GM19099 (cell line): ENCODE measurements around the gene ODF2.

Experiments
- POLR2A ChIP-seq: IDR thresholded peaks from 3 replicates; pipeline ENCODE4 v1.6.1; 2011; ENCODE audit warnings: low read depth; ENCODE audit not compliant: insufficient read length; ENCODE audit errors: extremely low read depth

ODF2 gene

DNA sequence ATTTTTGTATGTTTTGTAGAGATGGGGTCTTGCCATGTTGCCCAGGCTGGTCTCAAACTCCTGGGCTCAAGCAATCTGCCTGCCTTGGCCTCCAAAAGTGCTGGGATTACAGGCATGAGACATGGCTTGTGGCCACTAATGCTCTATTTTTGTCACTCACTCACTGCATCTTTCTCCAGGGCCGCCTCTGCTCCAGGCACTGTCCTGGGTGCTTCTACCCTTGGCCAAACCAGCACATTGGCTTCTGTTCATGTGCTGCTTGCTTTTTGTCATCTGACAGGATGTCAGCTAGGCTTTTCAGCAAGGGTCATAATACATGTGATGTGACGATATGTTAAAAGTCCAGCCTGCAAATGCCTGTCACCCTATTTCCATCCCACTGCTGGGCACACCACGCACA lies 3.2 kb downstream of the ODF2 start:
- no peak for TF ChIP-seq POLR2A

DNA sequence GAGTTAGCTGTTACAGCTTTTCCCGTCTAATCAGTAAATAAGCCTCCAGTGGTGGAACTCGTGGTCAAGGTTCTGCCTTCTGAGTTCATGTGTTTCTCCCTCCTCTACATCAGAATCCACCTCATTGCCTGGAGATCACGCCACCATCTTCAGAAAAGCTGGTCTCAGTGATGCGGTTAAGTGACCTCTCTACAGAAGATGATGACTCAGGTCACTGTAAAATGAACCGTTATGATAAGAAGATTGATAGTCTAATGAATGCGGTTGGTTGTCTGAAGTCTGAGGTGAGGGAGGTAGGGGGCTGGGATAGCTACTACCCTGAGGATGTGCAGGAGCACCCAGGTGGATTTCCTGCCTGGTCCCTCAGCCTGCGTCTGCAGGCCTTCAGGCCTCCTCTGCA lies 13.3 kb downstream of the ODF2 start:
- TF ChIP-seq POLR2A, result no peak

DNA sequence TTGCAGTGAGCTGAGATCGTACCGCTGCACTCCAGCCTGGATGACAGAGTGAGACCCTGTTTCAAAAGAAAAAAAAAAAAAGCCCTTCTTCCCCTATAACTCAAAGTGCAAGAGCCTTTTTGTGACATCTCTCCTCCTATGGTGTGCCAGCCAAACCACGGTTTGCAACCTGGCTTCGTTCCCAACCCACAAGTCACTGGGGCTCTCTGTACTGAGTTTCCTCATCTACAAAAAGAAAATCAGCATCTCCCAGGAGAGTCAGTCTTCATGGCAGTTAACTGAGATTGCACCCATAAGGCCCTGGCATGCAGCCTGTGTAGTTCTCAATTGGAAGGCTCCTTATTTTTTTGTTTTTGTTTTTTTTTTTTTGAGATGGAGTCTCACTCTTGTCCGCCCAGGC lies 14.8 kb downstream of the ODF2 start:
- TF ChIP-seq POLR2A, result no peak

GRCh38 chr9:128473104-128473503 lies 17.3 kb downstream of the ODF2 start:
- TF ChIP-seq POLR2A, result no peak

DNA sequence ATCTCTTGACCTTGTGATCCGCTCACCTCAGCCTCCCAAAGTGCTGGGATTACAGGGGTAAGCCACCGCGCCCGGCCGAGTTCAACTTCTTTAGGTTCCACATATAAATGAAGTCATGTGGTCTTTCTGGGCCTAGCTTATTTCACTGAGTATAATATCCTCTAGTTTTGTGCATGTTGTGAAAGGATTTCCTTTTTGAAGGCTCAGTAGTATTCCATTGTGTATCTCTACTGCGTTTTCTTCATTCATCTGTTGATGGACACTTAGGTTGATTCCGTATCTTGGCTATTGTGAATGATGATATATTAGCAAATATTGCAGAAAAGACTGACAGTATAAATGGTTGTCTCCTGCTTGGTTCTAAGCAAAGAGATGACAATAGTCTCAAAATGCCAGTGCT lies 20.1 kb downstream of the ODF2 start:
- TF ChIP-seq POLR2A, result no peak

DNA sequence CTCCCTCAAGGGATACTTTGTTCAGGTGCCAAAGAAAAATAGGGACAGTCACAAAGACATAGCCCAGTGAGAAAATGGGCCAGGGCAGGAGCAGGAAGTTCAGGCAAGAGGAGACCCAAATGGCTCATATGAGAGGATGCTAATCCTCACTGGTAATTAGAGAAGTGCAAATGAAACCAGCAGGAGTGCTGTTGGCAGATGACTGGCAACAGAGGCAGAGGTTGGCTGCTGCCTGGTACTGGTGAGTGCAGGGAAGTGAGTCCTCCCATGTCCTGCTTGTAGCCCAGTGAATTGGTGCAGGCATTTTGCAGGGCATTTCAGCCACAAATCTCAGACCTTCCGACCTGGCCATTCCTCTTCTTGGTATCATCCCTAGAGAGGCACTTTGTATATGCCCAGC lies 23.5 kb downstream of the ODF2 start:
- no peak for TF ChIP-seq POLR2A

DNA sequence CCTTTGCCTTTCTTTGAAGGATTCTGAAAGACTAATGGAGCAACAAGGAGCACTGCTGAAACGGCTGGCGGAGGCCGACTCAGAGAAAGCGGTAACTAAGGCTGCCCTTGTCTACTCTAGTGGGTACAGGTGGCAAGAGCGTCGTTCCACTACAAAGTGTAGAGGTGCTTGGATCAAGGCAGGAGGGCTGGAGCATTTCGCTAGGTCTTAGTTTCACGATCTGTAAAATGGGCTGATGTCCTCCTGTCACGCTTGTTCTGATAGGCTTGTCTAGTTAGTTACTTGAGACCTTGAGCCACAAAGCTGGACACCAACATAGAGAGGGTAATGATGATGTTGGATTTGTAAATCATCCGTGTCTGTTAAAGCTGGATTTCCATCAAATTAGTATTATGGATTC lies 25.8 kb downstream of the ODF2 start:
- TF ChIP-seq POLR2A, result no peak

- no peak for TF ChIP-seq POLR2A
These were observed 26.4 kb downstream of the ODF2 start for GRCh38 chr9:128482186-128482585.

DNA sequence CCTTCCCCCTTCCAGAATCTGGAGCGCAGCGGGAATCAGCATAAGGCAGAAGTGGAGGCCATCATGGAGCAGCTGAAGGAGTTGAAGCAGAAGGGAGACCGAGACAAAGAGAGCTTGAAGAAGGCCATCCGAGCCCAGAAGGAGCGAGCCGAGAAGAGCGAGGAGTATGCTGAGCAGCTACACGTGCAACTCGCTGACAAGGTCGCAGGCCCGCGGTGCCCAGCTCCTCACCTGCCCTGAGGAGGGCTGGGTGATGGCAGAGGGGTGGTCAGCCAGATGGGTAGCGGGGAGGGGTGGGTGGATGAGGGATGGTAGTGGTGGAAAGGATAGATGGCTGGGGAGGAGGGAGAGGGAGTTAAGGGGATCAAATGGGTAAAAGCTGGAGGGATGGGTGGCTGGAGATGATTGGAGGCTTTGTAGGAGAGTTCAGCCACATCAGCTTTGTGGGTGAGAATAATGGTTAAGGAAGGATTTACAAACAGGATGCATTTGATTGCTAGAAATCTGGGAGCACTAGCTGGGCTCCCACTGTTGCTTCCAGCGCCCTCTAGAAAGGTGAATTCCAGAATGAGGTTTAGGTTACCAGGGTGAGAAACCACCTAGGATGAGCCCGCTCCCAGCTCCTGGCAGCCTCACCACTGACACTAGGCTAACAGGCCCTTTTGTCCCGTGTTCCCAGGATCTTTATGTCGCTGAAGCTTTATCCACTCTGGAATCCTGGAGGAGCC lies 29.0 kb downstream of the ODF2 start:
- no peak for TF ChIP-seq POLR2A

DNA sequence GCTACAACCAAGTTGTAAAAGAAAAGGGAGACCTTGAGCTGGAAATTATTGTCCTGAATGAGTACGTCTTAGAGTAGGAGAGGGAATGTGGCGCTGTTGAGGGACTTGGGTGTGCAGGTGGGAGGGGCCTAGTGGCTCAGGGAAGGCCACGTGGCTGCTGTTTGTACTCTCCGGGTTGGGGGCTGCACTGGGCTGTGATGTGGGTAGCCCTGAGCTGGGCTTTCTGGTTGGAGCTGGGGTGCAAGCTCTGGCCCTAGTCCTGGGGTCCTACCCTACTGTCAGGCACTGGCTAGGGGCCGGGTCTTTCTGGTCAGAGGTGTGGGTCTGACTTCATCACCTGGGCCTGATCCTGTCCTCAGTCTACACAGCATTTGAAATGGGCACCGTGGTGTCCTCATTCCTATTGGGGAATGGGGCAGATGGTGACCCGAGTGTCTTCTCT lies 29.6 kb downstream of the ODF2 start:
- no peak for TF ChIP-seq POLR2A

- no peak for TF ChIP-seq POLR2A
These were observed 30.4 kb downstream of the ODF2 start for GRCh38 chr9:128486201-128486600.

DNA sequence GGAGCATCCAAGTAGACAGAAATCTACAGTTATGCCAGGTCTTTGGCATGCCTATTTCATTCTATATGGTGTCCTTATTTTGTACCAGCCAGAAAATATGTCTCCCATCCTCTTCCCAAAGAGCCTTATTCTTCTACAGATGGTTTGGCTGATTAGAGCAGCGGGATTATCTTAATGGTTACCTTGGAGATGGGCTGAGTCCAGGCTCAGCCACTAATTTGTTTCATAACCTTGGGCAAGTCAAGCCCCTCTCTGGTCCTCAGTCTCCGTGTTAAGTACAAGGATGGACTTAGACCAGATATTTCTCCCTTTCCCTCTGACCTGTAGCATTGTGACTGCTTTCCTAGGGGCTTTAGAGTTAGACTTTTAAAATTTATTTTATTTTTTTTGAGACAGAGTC lies 37.6 kb downstream of the ODF2 start:
- TF ChIP-seq POLR2A, result no peak

- no peak for TF ChIP-seq POLR2A
These were observed 38.4 kb downstream of the ODF2 start for GRCh38 chr9:128494108-128494745.

DNA sequence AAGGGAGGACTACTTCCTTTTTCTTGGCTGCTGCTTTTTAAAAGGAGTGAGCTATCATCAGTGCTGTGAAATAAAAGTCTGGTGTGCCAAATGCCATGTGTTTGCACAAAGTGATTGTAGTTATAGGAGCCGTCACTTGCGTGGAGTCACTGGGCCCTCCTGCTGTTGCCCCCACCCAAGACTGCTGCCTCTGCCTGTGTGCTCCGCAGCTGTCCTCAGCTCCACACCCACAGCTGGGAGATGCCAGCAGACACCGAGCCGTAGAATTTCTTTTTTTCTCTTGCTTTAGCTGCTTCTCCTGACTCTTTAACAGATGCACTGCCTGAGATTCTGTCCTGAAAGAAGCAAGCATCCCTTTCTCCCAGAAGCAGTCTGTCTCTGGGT lies 38.9 kb downstream of the ODF2 start:
- TF ChIP-seq POLR2A, result no peak

DNA sequence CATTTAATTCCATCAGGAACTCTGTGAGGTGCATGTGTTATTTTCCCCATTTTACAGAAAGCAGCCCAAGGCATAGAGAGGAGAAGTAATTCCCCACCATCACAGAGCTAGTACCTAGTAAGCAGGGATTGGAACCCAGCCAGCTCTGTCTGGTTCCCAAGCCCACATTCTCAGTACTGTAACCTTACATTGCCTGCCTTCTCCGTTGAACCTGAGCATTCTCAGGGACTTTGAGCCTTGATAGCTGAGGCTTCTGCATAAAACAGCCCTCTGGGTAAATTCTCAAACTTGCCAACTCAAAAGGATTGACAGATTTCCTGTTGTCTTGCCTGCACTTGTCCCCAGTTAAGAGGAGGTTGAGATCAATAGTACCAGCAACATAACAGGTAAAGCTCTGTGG lies 39.5 kb downstream of the ODF2 start:
- TF ChIP-seq POLR2A, result no peak

DNA sequence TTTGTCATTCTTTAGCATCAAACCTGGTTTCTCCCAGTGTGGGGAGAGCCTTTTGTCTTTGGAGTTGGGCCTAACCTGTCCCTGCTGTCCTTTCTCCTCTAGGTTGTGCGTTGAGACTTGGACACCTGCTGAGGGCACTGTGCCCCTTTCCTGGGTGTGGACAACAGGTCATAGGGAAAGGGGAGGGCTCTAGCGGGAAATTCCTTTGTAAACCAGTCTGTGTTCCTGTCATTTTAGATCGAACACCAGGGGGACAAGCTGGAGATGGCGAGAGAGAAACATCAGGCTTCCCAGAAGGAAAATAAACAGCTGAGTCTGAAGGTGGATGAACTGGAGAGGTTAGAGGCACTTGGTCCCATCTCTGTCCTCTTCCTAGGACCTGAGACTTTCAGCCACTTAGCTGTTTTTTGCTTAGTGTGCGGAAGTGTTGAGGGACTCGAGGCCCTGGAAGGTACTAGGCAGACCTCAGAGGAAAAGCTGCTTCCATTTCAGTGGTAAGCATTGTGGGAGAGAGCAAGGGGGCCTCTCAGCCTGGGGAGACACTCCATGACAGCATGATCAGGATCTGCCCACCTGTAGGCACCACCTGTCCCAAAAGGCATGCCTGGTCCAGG lies 40.1 kb downstream of the ODF2 start:
- no peak for TF ChIP-seq POLR2A
